Uterus (tissue), 4 donors: ENCODE results near the gene VWA1. TPM values are rescaled to one million over a fixed set of nuclear protein-coding genes. Genes with fewer than 3 reads are reported as not detected.

Experiments used
- DNase-seq, 2 donors: peaks; one replicate each; pipeline ENCODE4 v3.0.0-alpha.2; 2019 to 2020
- H3K27ac ChIP-seq, 2 donors: fragments of 200-600 bp; sonication (generic); 1 replicate in 1 of 2; 2 replicates in 1 of 2; pipeline ENCODE4 v1.5.1; 2016 to 2018
- H3K27me3 ChIP-seq, 2 donors: fragments of 200-600 bp; sonication (generic); one replicate each; pipeline ENCODE4 v1.5.1; 2018 to 2019; ENCODE audit warnings: control low read depth in 1 of 2
- H3K36me3 ChIP-seq, 2 donors: fragments of 200-600 bp; sonication (generic); one replicate each; pipeline ENCODE4 v1.5.1; 2019; ENCODE audit warnings: control low read depth in 1 of 2
- H3K4me1 ChIP-seq, 2 donors: fragments of 200-600 bp; sonication (generic); one replicate each; pipeline ENCODE4 v1.5.1; 2018 to 2019; ENCODE audit warnings: control low read depth in 1 of 2
- H3K4me3 ChIP-seq, 2 donors: fragments of 200-600 bp; sonication (generic); 1 replicate in 1 of 2; 2 replicates in 1 of 2; pipeline ENCODE4 v1.5.1; 2018 to 2019; ENCODE audit warnings: mild to moderate bottlenecking in 1 of 2
- H3K9me3 ChIP-seq, 2 donors: fragments of 200-600 bp; sonication (generic); one replicate each; pipeline ENCODE4 v1.5.1; 2019; ENCODE audit warnings: control low read depth in 1 of 2
- CTCF ChIP-seq, 4 experiments: fragments of 200-600 bp in 2 of 4; fragments of 450-650 bp in 2 of 4; sonication (generic) in 2 of 4; IDR thresholded peaks; one replicate each; pipeline ENCODE4 v1.5.1; 2016 to 2019; ENCODE audit warnings: antibody characterized with exemption in 4 of 4, mild to moderate bottlenecking in 2 of 4, moderate library complexity in 1 of 4
- POLR2A ChIP-seq, 2 donors: fragments of 450-650 bp; IDR thresholded peaks; one replicate each; pipeline ENCODE4 v1.6.1; 2016; ENCODE audit warnings: antibody characterized with exemption in 2 of 2, mild to moderate bottlenecking in 1 of 2, moderate library complexity in 1 of 2
- intact Hi-C: fragments of 100-400 bp; cut with DNase I; formaldehyde crosslinking; loops from one replicate; pipeline ENCODE4 v1.15.1; 2023; ENCODE audit warnings: low total_unique reads
- total RNA-seq, 4 donors: library from RNA; depleted of rRNA in 3 of 4; stranded (reverse); fragments of >200 nt in 3 of 4; gene quantifications; one replicate each; pipeline versions ENCODE4 v1.1.0 to v1.2.4, GENCODE V29; 2014 to 2023
- donor health status: DM: yes; HTN: yes; CAD: no.

VWA1 gene
- total RNA-seq, 4 donors from 2014 or later: 15.6 to 67.1 (median 47.1) TPM

- Histone ChIP-seq H3K27ac (no peak overlapping the region), H3K4me1 (peaks cover 6 to 16% of the 10 kb centered on the region in 2 donors)
- intact Hi-C loops: no loop called here
Observed at GRCh38 chr1:1395166-1395565, 40.3 kb upstream of the VWA1 start.

GRCh38 chr1:1397839-1398523, 37.5 kb upstream of the VWA1 start:
- intact Hi-C loops: no loop called here
- no peak for TF ChIP-seq POLR2A (IDR thresholded peaks at IDR 0.05)
- TF ChIP-seq CTCF (IDR thresholded peaks at IDR 0.05): no peak
- Histone ChIP-seq H3K9me3 (no peaks in the 10 kb centered on the region), H3K27ac (peak overlapping the region; percentile 68 to 83), H3K27me3 (no peaks in the 10 kb centered on the region), H3K4me3 (peak overlapping the region; percentile 94 to 97), H3K36me3 (no peaks in the 10 kb centered on the region), H3K4me1 (peaks cover 6 to 18% of the 10 kb centered on the region in 2 donors)
- DNase-seq: no peak

More at GRCh38 chr1:1395166-1395565, 40.3 kb upstream of the VWA1 start:
- Histone ChIP-seq H3K27me3 (no peaks in the 10 kb centered on the region), H3K4me3 (no peak overlapping the region), H3K9me3 (no peaks in the 10 kb centered on the region), H3K36me3 (no peaks in the 10 kb centered on the region)
- no peak for DNase-seq
- TF ChIP-seq CTCF (IDR thresholded peaks at IDR 0.05): no peak
- no peak for TF ChIP-seq POLR2A (IDR thresholded peaks at IDR 0.05)

- intact Hi-C loops: no loop called here
- Histone ChIP-seq H3K27me3 (no peaks in the 10 kb centered on the region), H3K4me1 (peaks cover 6 to 18% of the 10 kb centered on the region in 2 donors)
Observed at GRCh38 chr1:1398677-1399186, 36.8 kb upstream of the VWA1 start.

GRCh38 chr1:1399187-1399871, 36.2 kb upstream of the VWA1 start, which contains the start of gene CCNL2:
TSS of gene CCNL2 (minus strand) at chr1:1399335. CDS start at chr1:1399306, 29 bp downstream.
- peak within 1 kb of the TSS; percentile 94 to 97 for H3K4me3 ChIP-seq
- TF ChIP-seq CTCF (IDR thresholded peaks at IDR 0.05): peak; percentile 53 to 89 (median 75)
- TF ChIP-seq POLR2A (IDR thresholded peaks at IDR 0.05): peak; percentile 6 to 59
- H3K36me3 ChIP-seq: no peaks in the 10 kb centered on the region
- H3K27me3 ChIP-seq: no peaks in the 10 kb centered on the region
- DNase-seq: peak; percentile 97 to 99
- peak within 1 kb of the TSS; percentile 75 to 85 for H3K27ac ChIP-seq
- intact Hi-C loops: no loop called here
- no peaks in the 10 kb centered on the region for H3K9me3 ChIP-seq
- H3K4me1 ChIP-seq: peaks cover 6 to 18% of the 10 kb centered on the region in 2 donors

More at GRCh38 chr1:1398677-1399186, 36.8 kb upstream of the VWA1 start:
- H3K4me3 ChIP-seq: peak overlapping the region; percentile 94 to 97
- no peaks in the 10 kb centered on the region for H3K9me3 ChIP-seq
- no peak for TF ChIP-seq CTCF (IDR thresholded peaks at IDR 0.05)
- no peak for TF ChIP-seq POLR2A (IDR thresholded peaks at IDR 0.05)
- no peak for DNase-seq
- peak overlapping the region; percentile 68 to 83 for H3K27ac ChIP-seq
- no peaks in the 10 kb centered on the region for H3K36me3 ChIP-seq
